K562 (cell line): ENCODE measurements around the gene MEX3A. TPM values are rescaled to one million over a fixed set of nuclear protein-coding genes. Genes with fewer than 3 reads are reported as not detected.
"Not testable (repeated sequence)": the region's sequence is repeated elsewhere in the genome, so short reads cannot be mapped to it uniquely, and the experiment has no call there.

Experiments used
- ATAC-seq: fragments of 200-7000 bp; cut with Tn5 transposase; 3 replicates; pipeline ENCODE4 v1.9.1; 2020; ENCODE audit warnings: moderate library complexity
- BruUV-seq: library from RNA; stranded (reverse); fragments of 400-500 nt; replicated peaks from 2 replicates; lab custom pipeline; 2021; lab: Mats Ljungman, UMichigan
- CTCF ChIA-PET: fragments of 300-600 bp; formaldehyde crosslinking; extraction: SDS; loops from one replicate; lab custom pipeline; 2021; ENCODE audit warnings: low intra/inter-chr PET ratio; lab: Yijun Ruan, JAX
- POLR2A ChIA-PET: fragments of 300-600, 350-650 bp; sonication (Branson Sonifier 250); formaldehyde crosslinking; extraction: SDS; loops from one replicate; lab custom pipeline; 2021; ENCODE audit warnings: antibody characterized with exemption, inconsistent platforms; lab: Yijun Ruan, JAX
- DNase-seq, 4 experiments: peaks; one replicate each; pipeline versions ENCODE4 v3.0.0 to v3.0.0-alpha.2; 2011 to 2018; ENCODE audit warnings: low spot score in 3 of 4, mixed read lengths in 3 of 4; ENCODE audit errors: extremely low read depth in 1 of 4
- FAIRE-seq: peaks from 2 replicates; lab custom pipeline; 2011; peaks lifted over from hg19 to GRCh38; lab: Jason Lieb, UNC
- H2AFZ ChIP-seq: 2 replicates; pipeline ENCODE4 v1.6.0; 2011; ENCODE audit warnings: low read depth, low read length, control low read depth, inconsistent platforms
- H3K27ac ChIP-seq: fragments of 200-600 bp; 3 replicates; pipeline ENCODE4 v1.8.0; 2011; ENCODE audit warnings: low read depth, mild to moderate bottlenecking, control low read depth, inconsistent platforms, low read length, moderate library complexity, mixed read lengths; ENCODE audit errors: extremely low read depth
- H3K27me3 ChIP-seq, 2 experiments: fragments of 300-600 bp in 1 of 2; 2 replicates in 1 of 2; 3 replicates in 1 of 2; pipeline versions ENCODE4 v1.6.0 to v1.8.0; 2011; ENCODE audit warnings: inconsistent platforms in 2 of 2, low read length in 2 of 2, mild to moderate bottlenecking in 1 of 2, mixed read lengths in 1 of 2, moderate library complexity in 1 of 2; ENCODE audit not compliant: control insufficient read depth in 2 of 2, insufficient read depth in 2 of 2
- H3K36me3 ChIP-seq: fragments of 300-600 bp; 3 replicates; pipeline ENCODE4 v1.8.0; 2011; ENCODE audit warnings: mild to moderate bottlenecking, low read length, inconsistent platforms; ENCODE audit not compliant: control insufficient read depth, insufficient read depth
- H3K4me1 ChIP-seq, 2 experiments: fragments of 200-600 bp in 1 of 2; replicated peaks in 1 of 2; 2 replicates in 1 of 2; 3 replicates in 1 of 2; pipeline versions ENCODE4 v1.5.1 to v1.8.0; 2011; ENCODE audit warnings: inconsistent platforms in 2 of 2, low read length in 2 of 2, mild to moderate bottlenecking in 1 of 2, mixed read lengths in 1 of 2, moderate library complexity in 1 of 2; ENCODE audit not compliant: control insufficient read depth in 2 of 2, insufficient read depth in 2 of 2
- H3K4me2 ChIP-seq: 2 replicates; pipeline ENCODE4 v1.6.1; 2011; ENCODE audit warnings: low read length, control low read depth, inconsistent platforms, mixed read lengths; ENCODE audit not compliant: insufficient read depth
- H3K4me3 ChIP-seq: fragments of 200-600 bp; sonication (generic), shearing (Covaris generic); 2 replicates; pipeline ENCODE4 v1.5.1; 2016; ENCODE audit warnings: control low read depth, inconsistent platforms
- H3K79me2 ChIP-seq: fragments of 200-600 bp; 3 replicates; pipeline ENCODE4 v1.8.0; 2011; ENCODE audit warnings: low read length, inconsistent platforms; ENCODE audit not compliant: control insufficient read depth, insufficient read depth
- H3K9ac ChIP-seq, 2 experiments: 2 replicates each; pipeline versions ENCODE4 v1.6.0 to v1.6.1; 2011; ENCODE audit warnings: low read depth in 2 of 2, low read length in 2 of 2, control low read depth in 1 of 2, inconsistent platforms in 1 of 2, mild to moderate bottlenecking in 1 of 2, mixed read lengths in 1 of 2; ENCODE audit not compliant: insufficient read depth in 1 of 2
- H3K9me1 ChIP-seq: one replicate; pipeline ENCODE4 v1.6.0; 2011; ENCODE audit warnings: inconsistent platforms, mild to moderate bottlenecking, low read length, moderate library complexity; ENCODE audit not compliant: control insufficient read depth, insufficient read depth
- H3K9me3 ChIP-seq: replicated peaks from 2 replicates; pipeline ENCODE4 v1.5.1; 2011; ENCODE audit warnings: low read depth, low read length, inconsistent platforms; ENCODE audit not compliant: control insufficient read depth, insufficient read depth
- H4K20me1 ChIP-seq: replicated peaks from 2 replicates; pipeline ENCODE4 v1.6.1; 2011; ENCODE audit warnings: low read length, inconsistent platforms, mixed read lengths; ENCODE audit not compliant: control insufficient read depth, insufficient read depth
- ADNP ChIP-seq: fragments of 200-800 bp; sonication (Bioruptor generic); IDR thresholded peaks from 2 replicates; pipeline ENCODE4 v1.6.1; 2016; ENCODE audit warnings: missing genetic modification characterization, missing compliant biosample characterization
- ARID1B ChIP-seq: fragments of 450-650 bp; IDR thresholded peaks from 2 replicates; pipeline ENCODE4 v1.6.1; 2016; ENCODE audit warnings: antibody characterized with exemption, mild to moderate bottlenecking, inconsistent platforms
- ARNT ChIP-seq, 2 experiments: fragments of 450-650 bp; IDR thresholded peaks; 2 replicates each; pipeline ENCODE4 v1.6.1; 2016; ENCODE audit warnings: mild to moderate bottlenecking in 1 of 2
- CTBP1 ChIP-seq: fragments of 450-650 bp; IDR thresholded peaks from 2 replicates; pipeline ENCODE4 v1.6.1; 2016; ENCODE audit warnings: borderline replicate concordance
- NR2C1 ChIP-seq, 2 experiments: fragments of 450-650 bp; IDR thresholded peaks; 2 replicates each; pipeline ENCODE4 v1.6.1; 2017; ENCODE audit warnings: mild to moderate bottlenecking in 2 of 2, antibody characterized with exemption in 1 of 2, inconsistent platforms in 1 of 2, missing compliant biosample characterization in 1 of 2, missing genetic modification characterization in 1 of 2
- NR2C2 ChIP-seq, 2 experiments: fragments of 200-800 bp in 1 of 2; sonication (Bioruptor generic) in 1 of 2; sonication (generic) in 1 of 2; formaldehyde crosslinking in 1 of 2; IDR thresholded peaks; 2 replicates each; pipeline versions ENCODE4 v1.6.1 to v1.8.0; 2016 to 2022; ENCODE audit warnings: mild to moderate bottlenecking in 1 of 2, missing compliant biosample characterization in 1 of 2, missing genetic modification characterization in 1 of 2, missing genetic modification reagents in 1 of 2
- PHB2 ChIP-seq: fragments of 450-650 bp; IDR thresholded peaks from 2 replicates; pipeline ENCODE4 v1.6.1; 2017; ENCODE audit warnings: low read depth
- PKNOX1 ChIP-seq: fragments of 450-650 bp; IDR thresholded peaks from 2 replicates; pipeline ENCODE4 v1.6.1; 2016
- SMARCA5 ChIP-seq: fragments of 450-650 bp; IDR thresholded peaks from 2 replicates; pipeline ENCODE4 v1.6.1; 2016
- TBL1XR1 ChIP-seq, 2 experiments: IDR thresholded peaks; 2 replicates each; pipeline ENCODE4 v1.6.1; 2012; ENCODE audit warnings: improper control_type of control experiment in 2 of 2, low read length in 2 of 2, mild to moderate bottlenecking in 1 of 2
- TOE1 ChIP-seq, 2 experiments: fragments of 450-650 bp in 1 of 2; sonication (generic) in 1 of 2; formaldehyde crosslinking in 1 of 2; IDR thresholded peaks; 2 replicates each; pipeline versions ENCODE4 v1.7.1 to v1.8.0; 2016 to 2022; ENCODE audit warnings: borderline replicate concordance in 2 of 2, mild to moderate bottlenecking in 2 of 2, antibody characterized with exemption in 1 of 2, inconsistent platforms in 1 of 2, low read depth in 1 of 2, missing genetic modification reagents in 1 of 2, moderate library complexity in 1 of 2
- ZNF584 ChIP-seq: fragments of 200-800 bp; sonication (Bioruptor generic); IDR thresholded peaks from 2 replicates; pipeline ENCODE4 v1.6.1; 2016; ENCODE audit warnings: low read depth, mild to moderate bottlenecking, missing genetic modification characterization, missing compliant biosample characterization
- WGBS: fragments of 100-300 bp; shearing (Covaris generic); methylation state at CpG from one replicate; pipeline ENCODE4 v1.1.6; 2016; ENCODE audit warnings: low coverage, mixed read lengths; ENCODE audit not compliant: insufficient coverage; ENCODE audit errors: missing lambda C conversion rate; 5-methylcytosine and 5-hydroxymethylcytosine counted together
- in situ Hi-C: fragments of 300-500 bp; cut with MboI; formaldehyde crosslinking; loops from 4 replicates; pipeline ENCODE4 v1.15.0; 2018; ENCODE audit warnings: inconsistent platforms, mixed read lengths
- intact Hi-C: fragments of 100-400 bp; cut with micrococcal nuclease; formaldehyde crosslinking; loops from 2 replicates; pipeline ENCODE4 v1.14.2; 2022
- polyA plus RNA-seq, 8 experiments: library from polyadenylated mRNA; depleted of rRNA in 4 of 8; stranded (reverse) in 5 of 8; unstranded in 3 of 8; fragments of >200 nt; fragmentation: Nextera tagmentation in 2 of 8; fragmentation: Illumina TruSeq in 1 of 8; extraction: Ambion mirVana in 2 of 8; extraction: Trizol in 1 of 8; gene quantifications; 2 replicates each; pipeline versions ENCODE4 v1.2.1 to v1.2.3, GENCODE V29; 2011 to 2014; ENCODE audit warnings: inconsistent platforms in 1 of 8, missing spikeins in 1 of 8
- total RNA-seq, 7 experiments: library from RNA; depleted of rRNA in 6 of 7; stranded (reverse); fragments of >200 nt in 6 of 7; fragmentation: Illumina TruSeq in 2 of 7; extraction: Trizol in 2 of 7; gene quantifications; 2 replicates each; pipeline versions ENCODE4 v1.2.1 to v1.2.3, GENCODE V29; 2011 to 2021; ENCODE audit warnings: low replicate concordance in 1 of 7

The MEX3A gene
- total and polyA plus RNA-seq, 9 of the 15 experiments (the other 6 are each of a cell fraction or from before 2014, with no cell fraction given) = 0.36 to 13.7 (median 5.2) TPM

GRCh38 chr1:156126043-156126629 is 43.9 kb upstream of the MEX3A start (continued):
- TF ChIP-seq ARNT (IDR thresholded peaks at IDR 0.05) = no peak
- TF ChIP-seq PKNOX1 = no peak
- peak in 1 of 2 experiments; percentile 8; a peak in 1 of 4 replicates for TF ChIP-seq TBL1XR1 (IDR thresholded peaks at IDR 0.05; ENCODE audit: low read length in 2 of 2)
- TF ChIP-seq CTBP1 = 0 out of 2 replicates have a peak, but pooled peaks have one; percentile 13
- TF ChIP-seq PHB2 = no peak

- TF ChIP-seq NR2C1 (IDR thresholded peaks at IDR 0.05) (peak; percentile 17; the same call in 1 of the 2 replicates), ADNP (tag) (0 out of 2 replicates have a peak, but pooled peaks have one; percentile 42), ZNF584 (CRISPR knock-in tag) (0 out of 2 replicates have a peak, but pooled peaks have one; percentile 3), SMARCA5 (peak; percentile 50; the same call in 1 of the 2 replicates), NR2C2 (tag; IDR thresholded peaks at IDR 0.05) (0 out of 2 replicates have a peak, but pooled peaks have one; percentile 4), TOE1 (IDR thresholded peaks at IDR 0.05; ENCODE audit: borderline replicate concordance) (0 out of 2 replicates have a peak, but pooled peaks have one; percentile 10), ARID1B (0 out of 2 replicates have a peak, but pooled peaks have one; percentile 2)
- not testable (repeated sequence) for H3K4me3 ChIP-seq; TF ChIP-seq NR2C1 (tag; IDR thresholded peaks at IDR 0.05); NR2C2 (CRISPR knock-in tag; IDR thresholded peaks at IDR 0.05); TOE1 (CRISPR knock-in tag; IDR thresholded peaks at IDR 0.05; ENCODE audit: borderline replicate concordance, low read depth)
Observed at GRCh38 chr1:156125544-156125943, 43.3 kb upstream of the MEX3A start.

More at GRCh38 chr1:156125544-156125943, 43.3 kb upstream of the MEX3A start:
- 85% methylated on average over 10 of the region's 10 CpGs for WGBS
- H2AFZ ChIP-seq, FAIRE-seq, BruUV-seq, H3K9me1 ChIP-seq, H3K9me3 ChIP-seq, ATAC-seq, H3K9ac ChIP-seq, H3K27me3 ChIP-seq, DNase-seq, in situ Hi-C loops: not testable (repeated sequence)
- peak overlapping the region; percentile 83 for H3K4me2 ChIP-seq
- peak overlapping the region; percentile 82; the same call in 1 of the 3 replicates for H3K27ac ChIP-seq
- intact Hi-C loops = loop anchor here (10.0 kb wide), 1 partner anchor 191 kb away; the partner anchor contains the start of gene KHDC4
- CTCF ChIA-PET = interaction anchor here (1.1 kb wide), 1 partner anchor 34 kb away, joined by 3 read pairs; no protein-coding TSS in a partner anchor
- POLR2A ChIA-PET = interaction anchor here (0.6 to 6.5 kb wide), 5 partner anchors 11 to 192 kb away, joined by 3 to 76 read pairs (median 3); partner anchors contain the start of genes LMNA and PMF1
- peaks cover 44% of the 10 kb centered on the region for H4K20me1 ChIP-seq
- H3K79me2 ChIP-seq = peaks cover 99% of the 10 kb centered on the region
- H3K4me1 ChIP-seq = peaks cover 87 to 92% of the 10 kb centered on the region in 2 experiments
- H3K36me3 ChIP-seq = peaks cover 48% of the 10 kb centered on the region; the same call in 2 of the 3 replicates
